HCT116 (cell line): ENCODE measurements around the gene COL21A1. TPM values are rescaled to one million over a fixed set of nuclear protein-coding genes. Genes with fewer than 3 reads are reported as not detected.

Experiments
- ATAC-seq: fragments of 200-7000 bp; cut with Tn5 transposase; 2 replicates; pipeline ENCODE4 v1.9.1; 2020; ENCODE audit warnings: mild to moderate bottlenecking, moderate library complexity
- BruUV-seq: library from RNA; stranded (reverse); fragments of 400-500 nt; replicated peaks from 2 replicates; lab custom pipeline; 2021; lab: Mats Ljungman, UMichigan
- CTCF ChIA-PET: fragments of 300-600 bp; sonication (Branson Sonifier 250); formaldehyde crosslinking; loops from one replicate; lab custom pipeline; 2021; ENCODE audit warnings: antibody characterized with exemption; lab: Charles Lee
- POLR2A ChIA-PET: fragments of 300-600, 350-600 bp; sonication (Branson Sonifier 250); formaldehyde crosslinking; loops from one replicate; lab custom pipeline; 2021; ENCODE audit warnings: antibody characterized with exemption; lab: Charles Lee
- RAD21 ChIA-PET, 2 experiments: fragments of 300-600 bp; sonication (Branson Sonifier 250); formaldehyde crosslinking; loops; one replicate each; lab custom pipeline; 2023; ENCODE audit warnings: low total read pairs in 2 of 2; ENCODE audit not compliant: uncharacterized antibody in 2 of 2, unreplicated experiment in 2 of 2, low non-redundant PET in 1 of 2; lab: Charles Lee
- DNase-seq: peaks from one replicate; pipeline ENCODE4 v3.0.0-alpha.2; 2010; ENCODE audit warnings: low read depth, low spot score
- H2AFZ ChIP-seq: fragments of 200-600 bp; shearing (Covaris generic), sonication (generic); 2 replicates; pipeline ENCODE4 v1.6.1; 2017; ENCODE audit warnings: low read depth, mixed run types, mixed read lengths, antibody characterized with exemption, low read length; ENCODE audit not compliant: poor library complexity, severe bottlenecking
- H3K27ac ChIP-seq: 2 replicates; pipeline ENCODE4 v1.5.1; 2012; ENCODE audit warnings: low read depth, low read length
- H3K27me3 ChIP-seq: fragments of 200-600 bp; sonication (generic); 2 replicates; pipeline ENCODE4 v1.6.1; 2016; ENCODE audit warnings: mixed run types, low read length, mixed read lengths; ENCODE audit not compliant: insufficient read depth
- H3K36me3 ChIP-seq, 2 experiments: fragments of 200-500 bp in 1 of 2; fragments of 200-600 bp in 1 of 2; sonication (Bioruptor generic) in 1 of 2; sonication (generic) in 1 of 2; 2 replicates each; pipeline versions ENCODE4 v1.5.1 to v1.6.1; 2014 to 2016; ENCODE audit warnings: low read length in 2 of 2, inconsistent platforms in 1 of 2, mixed read lengths in 1 of 2, mixed run types in 1 of 2; ENCODE audit not compliant: insufficient read depth in 2 of 2, control insufficient read depth in 1 of 2
- H3K4me1 ChIP-seq, 2 experiments: fragments of 200-600 bp in 1 of 2; sonication (generic) in 1 of 2; 2 replicates each; pipeline versions ENCODE4 v1.5.1 to v1.6.1; 2012 to 2017; ENCODE audit warnings: low read length in 2 of 2, inconsistent platforms in 1 of 2, mild to moderate bottlenecking in 1 of 2, mixed read lengths in 1 of 2, mixed run types in 1 of 2, moderate library complexity in 1 of 2; ENCODE audit not compliant: insufficient read depth in 2 of 2, control insufficient read depth in 1 of 2
- H3K4me2 ChIP-seq: fragments of 200-600 bp; sonication (generic); 2 replicates; pipeline ENCODE4 v1.6.1; 2017; ENCODE audit warnings: mixed run types, low read length, mixed read lengths
- H3K4me3 ChIP-seq, 2 experiments: fragments of 200-600 bp in 1 of 2; sonication (generic) in 1 of 2; replicated peaks in 1 of 2; 2 replicates each; pipeline ENCODE4 v1.5.1; 2011 to 2016; ENCODE audit warnings: low read length in 2 of 2, control low read depth in 1 of 2, low read depth in 1 of 2, mild to moderate bottlenecking in 1 of 2, mixed read lengths in 1 of 2, mixed run types in 1 of 2
- H3K79me2 ChIP-seq: fragments of 200-600 bp; sonication (generic); 2 replicates; pipeline ENCODE4 v1.6.1; 2017; ENCODE audit warnings: mild to moderate bottlenecking, mixed run types, low read length, moderate library complexity, mixed read lengths; ENCODE audit not compliant: insufficient read depth
- H3K9ac ChIP-seq: fragments of 200-600 bp; sonication (generic); 2 replicates; pipeline ENCODE4 v1.6.1; 2016; ENCODE audit warnings: low read length, mixed read lengths
- H3K9me2 ChIP-seq: fragments of 200-600 bp; sonication (generic), shearing (Covaris generic); 2 replicates; pipeline ENCODE4 v1.6.1; 2017; ENCODE audit warnings: mixed run types, mild to moderate bottlenecking, moderate library complexity; ENCODE audit not compliant: insufficient read depth
- H3K9me3 ChIP-seq, 2 experiments: fragments of 200-500 bp in 1 of 2; fragments of 200-600 bp in 1 of 2; sonication (Bioruptor generic) in 1 of 2; sonication (generic) in 1 of 2; 2 replicates each; pipeline ENCODE4 v1.6.1; 2014 to 2017; ENCODE audit warnings: low read length in 2 of 2, mixed read lengths in 2 of 2, inconsistent platforms in 1 of 2, low read depth in 1 of 2, mild to moderate bottlenecking in 1 of 2, mixed run types in 1 of 2, moderate library complexity in 1 of 2; ENCODE audit not compliant: control insufficient read depth in 1 of 2, insufficient read depth in 1 of 2
- H4K20me1 ChIP-seq: fragments of 200-600 bp; sonication (generic), shearing (Covaris generic); 2 replicates; pipeline ENCODE4 v1.6.1; 2017; ENCODE audit warnings: mixed run types, mild to moderate bottlenecking, moderate library complexity; ENCODE audit not compliant: insufficient read depth
- ATF3 ChIP-seq: IDR thresholded peaks from 2 replicates; pipeline ENCODE4 v1.6.1; 2012
- EGR1 ChIP-seq: IDR thresholded peaks from 2 replicates; pipeline ENCODE4 v1.6.1; 2012; ENCODE audit warnings: low read depth
- EZH2 ChIP-seq: fragments of 200-600 bp; sonication (generic); IDR thresholded peaks from 2 replicates; pipeline ENCODE4 v1.6.1; 2017; ENCODE audit warnings: antibody characterized with exemption, mixed run types
- EZH2phosphoT487 ChIP-seq: fragments of 200-600 bp; IDR thresholded peaks from 2 replicates; pipeline ENCODE4 v1.6.1; 2018; ENCODE audit warnings: antibody characterized with exemption, borderline replicate concordance
- FOSL1 ChIP-seq: IDR thresholded peaks from 2 replicates; pipeline ENCODE4 v1.6.1; 2012; ENCODE audit warnings: low read depth
- JUND ChIP-seq: IDR thresholded peaks from 2 replicates; pipeline ENCODE4 v1.6.1; 2012
- MAX ChIP-seq: IDR thresholded peaks from 2 replicates; pipeline ENCODE4 v1.6.1; 2012
- POLR2AphosphoS5 ChIP-seq: IDR thresholded peaks from 2 replicates; pipeline ENCODE4 v1.6.1; 2011; ENCODE audit warnings: mild to moderate bottlenecking, low read depth, low read length, moderate library complexity
- RAD21 ChIP-seq: IDR thresholded peaks from 2 replicates; pipeline ENCODE4 v1.6.1; 2012; ENCODE audit warnings: low read depth, mild to moderate bottlenecking
- SIN3A ChIP-seq: IDR thresholded peaks from 2 replicates; pipeline ENCODE4 v1.6.1; 2012; ENCODE audit warnings: low read depth
- SP1 ChIP-seq: IDR thresholded peaks from 2 replicates; pipeline ENCODE4 v1.6.1; 2012; ENCODE audit warnings: low read depth
- SRF ChIP-seq: IDR thresholded peaks from 2 replicates; pipeline ENCODE4 v1.6.1; 2012; ENCODE audit warnings: low read depth
- TCF7L2 ChIP-seq: IDR thresholded peaks from 2 replicates; pipeline ENCODE4 v1.7.0; 2011; ENCODE audit warnings: borderline replicate concordance, inconsistent platforms; ENCODE audit not compliant: insufficient read depth, insufficient read length; ENCODE audit errors: extremely low read depth
- YY1 ChIP-seq: IDR thresholded peaks from 2 replicates; pipeline ENCODE4 v1.6.1; 2011; ENCODE audit warnings: low read length, low read depth, moderate library complexity, mild to moderate bottlenecking; ENCODE audit not compliant: insufficient replicate concordance; ENCODE audit errors: extremely low read depth
- ZBTB33 ChIP-seq: IDR thresholded peaks from 2 replicates; pipeline ENCODE4 v1.6.1; 2011; ENCODE audit warnings: mild to moderate bottlenecking, low read length, moderate library complexity; ENCODE audit not compliant: insufficient replicate concordance; ENCODE audit errors: extremely low read depth
- ZFX ChIP-seq: fragments of 450-650 bp; IDR thresholded peaks from 2 replicates; pipeline ENCODE4 v1.6.1; 2017
- ZNF274 ChIP-seq: fragments of 200-500 bp; sonication (Bioruptor generic); IDR thresholded peaks from 2 replicates; pipeline ENCODE4 v1.6.1; 2014; ENCODE audit warnings: mild to moderate bottlenecking, low read depth, low read length, inconsistent platforms
- intact Hi-C: fragments of 100-400 bp; cut with micrococcal nuclease; formaldehyde crosslinking; loops from 2 replicates; pipeline ENCODE4 v1.10.0; 2022
- total RNA-seq: library from RNA; stranded (reverse); gene quantifications from one replicate; pipeline ENCODE4 v1.2.1, GENCODE V29; 2021; ENCODE audit not compliant: unreplicated experiment

The COL21A1 gene
- total RNA-seq, 1 experiment from 2014 or later = not detected

GRCh38 chr6:56144538-56145324 lies 102.6 kb downstream of the COL21A1 start:
- Histone ChIP-seq H3K27ac (no peak overlapping the region), H4K20me1 (no peaks in the 10 kb centered on the region), H3K9me3 (no peaks in the 10 kb centered on the region), H3K4me2 (no peak overlapping the region), H2AFZ (no peak overlapping the region), H3K27me3 (no peaks in the 10 kb centered on the region), H3K9me2 (no peaks in the 10 kb centered on the region), H3K79me2 (no peaks in the 10 kb centered on the region), H3K4me3 (no peak overlapping the region), H3K4me1 (no peaks in the 10 kb centered on the region), H3K36me3 (no peaks in the 10 kb centered on the region), H3K9ac (no peak overlapping the region)
- CTCF ChIA-PET = no interaction called here
- RAD21 ChIA-PET = no interaction called here
- no peak for DNase-seq
- TF ChIP-seq TCF7L2 = no peak
- TF ChIP-seq ATF3 = no peak
- TF ChIP-seq EZH2 = no peak
- TF ChIP-seq FOSL1 = 0 out of 2 replicates have a peak, but pooled peaks have one; percentile 13
- TF ChIP-seq EZH2phosphoT487 = no peak
- BruUV-seq = no TSS peak
- POLR2A ChIA-PET = no interaction called here
- no peak for ATAC-seq
- intact Hi-C loops = no loop called here

GRCh38 chr6:56143796-56144195 lies 103.6 kb downstream of the COL21A1 start:
- ChIA-PET CTCF (no interaction called here), POLR2A (no interaction called here), RAD21 (no interaction called here)
- no peaks in the 10 kb centered on the region for H3K4me1 ChIP-seq
- DNase-seq = no peak
- H3K9me3 ChIP-seq = no peaks in the 10 kb centered on the region
- no peak overlapping the region for H3K4me2 ChIP-seq
- no peaks in the 10 kb centered on the region for H3K27me3 ChIP-seq
- no peak overlapping the region for H2AFZ ChIP-seq
- H3K36me3 ChIP-seq = no peaks in the 10 kb centered on the region
- no peaks in the 10 kb centered on the region for H3K9me2 ChIP-seq
- no peak overlapping the region for H3K4me3 ChIP-seq
- intact Hi-C loops = no loop called here
- no peak overlapping the region for H3K27ac ChIP-seq
- H3K9ac ChIP-seq = no peak overlapping the region
- no peak for ATAC-seq
- H4K20me1 ChIP-seq = no peaks in the 10 kb centered on the region
- H3K79me2 ChIP-seq = no peaks in the 10 kb centered on the region
- BruUV-seq = no TSS peak
- no peak for TF ChIP-seq EGR1
- TF ChIP-seq MAX = no peak
- no peak for TF ChIP-seq ZBTB33
- no peak for TF ChIP-seq RAD21
- no peak for TF ChIP-seq ZNF274
- no peak for TF ChIP-seq JUND
- no peak for TF ChIP-seq POLR2AphosphoS5
- no peak for TF ChIP-seq SP1
- TF ChIP-seq SRF = no peak
- TF ChIP-seq SIN3A = no peak
- TF ChIP-seq FOSL1 = no peak
- no peak for TF ChIP-seq ZFX
- TF ChIP-seq YY1 = no peak
